Mucosa of descending colon (tissue), 3 donors: ENCODE measurements around the gene HDAC3. TPM values are rescaled to one million over a fixed set of nuclear protein-coding genes. Genes with fewer than 3 reads are reported as not detected.

Experiments used
- ATAC-seq: fragments of 200-7000 bp; cut with Tn5 transposase; one replicate; pipeline ENCODE4 v1.9.1; 2020; ENCODE audit warnings: mild to moderate bottlenecking, moderate library complexity
- DNase-seq, 3 donors: peaks; one replicate each; pipeline ENCODE4 v3.0.0-alpha.2; 2020
- H3K36me3 ChIP-seq: fragments of 200-600 bp; one replicate; pipeline ENCODE4 v1.8.0; 2021; ENCODE audit warnings: low read depth, mild to moderate bottlenecking
- H3K4me1 ChIP-seq: fragments of 200-600 bp; one replicate; pipeline ENCODE4 v1.8.0; 2021; ENCODE audit warnings: low read depth, mild to moderate bottlenecking
- H3K4me3 ChIP-seq: fragments of 200-600 bp; one replicate; pipeline ENCODE4 v1.8.0; 2021; ENCODE audit warnings: mild to moderate bottlenecking
- H3K9me3 ChIP-seq: fragments of 200-600 bp; one replicate; pipeline ENCODE4 v1.8.0; 2021; ENCODE audit warnings: mild to moderate bottlenecking
- intact Hi-C, 2 donors: fragments of 100-400 bp; cut with DNase I in 1 of 2; cut with micrococcal nuclease in 1 of 2; formaldehyde crosslinking; loops; one replicate each; pipeline versions ENCODE4 v1.11.0 to v1.11.1; 2022; cut with DNase I, micrococcal nuclease
- total RNA-seq, 3 donors: library from RNA; stranded (reverse); fragmentation: NEBNext Ultra II Directional in 2 of 3; extraction: Animal tissue kit (Norgen Biotek cat#: 25700) in 2 of 3; gene quantifications; one replicate each; pipeline versions ENCODE4 v1.2.1 to v1.2.4, GENCODE V29; 2021 to 2023
- TF ChIP-seq, protein P1 (sequence below): fragments of 200-600 bp; IDR thresholded peaks from one replicate; pipeline ENCODE4 v1.8.0; 2022; ENCODE audit warnings: antibody characterized with exemption, mild to moderate bottlenecking
- donor health status: DM: no; HTN: no; CAD: no; lungs with moderate emphysema.
- donor health status: DM: no; HTN: no; CAD: no.
- donor health status: DM: no; HTN: yes; CAD: no.

HDAC3 gene
- total RNA-seq, 3 donors from 2014 or later, result 45.1 to 47.0 (median 45.8) TPM

DNA sequence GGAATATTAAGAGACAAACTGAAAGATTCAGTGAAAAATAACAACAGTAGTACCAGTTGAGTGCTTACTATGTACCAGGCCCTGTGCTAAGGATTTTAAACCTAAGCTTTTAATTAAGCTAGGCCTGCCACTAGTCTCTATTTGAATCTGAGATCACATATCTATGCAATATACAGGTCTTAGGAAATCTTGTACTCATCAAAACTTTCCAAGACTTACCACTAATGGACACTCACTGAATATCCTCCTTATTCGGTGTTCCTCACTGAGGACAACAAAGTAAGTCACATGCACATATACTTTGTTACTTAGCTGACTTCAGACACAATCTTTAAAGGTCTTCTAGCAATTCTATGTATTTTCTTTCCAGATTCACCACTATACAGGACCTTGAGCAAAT is 50.4 kb downstream of the HDAC3 start:
- ATAC-seq (no peak), DNase-seq (no peak)
- no peaks in the 10 kb centered on the region for H3K4me1 ChIP-seq
- TF ChIP-seq, protein P1, sequence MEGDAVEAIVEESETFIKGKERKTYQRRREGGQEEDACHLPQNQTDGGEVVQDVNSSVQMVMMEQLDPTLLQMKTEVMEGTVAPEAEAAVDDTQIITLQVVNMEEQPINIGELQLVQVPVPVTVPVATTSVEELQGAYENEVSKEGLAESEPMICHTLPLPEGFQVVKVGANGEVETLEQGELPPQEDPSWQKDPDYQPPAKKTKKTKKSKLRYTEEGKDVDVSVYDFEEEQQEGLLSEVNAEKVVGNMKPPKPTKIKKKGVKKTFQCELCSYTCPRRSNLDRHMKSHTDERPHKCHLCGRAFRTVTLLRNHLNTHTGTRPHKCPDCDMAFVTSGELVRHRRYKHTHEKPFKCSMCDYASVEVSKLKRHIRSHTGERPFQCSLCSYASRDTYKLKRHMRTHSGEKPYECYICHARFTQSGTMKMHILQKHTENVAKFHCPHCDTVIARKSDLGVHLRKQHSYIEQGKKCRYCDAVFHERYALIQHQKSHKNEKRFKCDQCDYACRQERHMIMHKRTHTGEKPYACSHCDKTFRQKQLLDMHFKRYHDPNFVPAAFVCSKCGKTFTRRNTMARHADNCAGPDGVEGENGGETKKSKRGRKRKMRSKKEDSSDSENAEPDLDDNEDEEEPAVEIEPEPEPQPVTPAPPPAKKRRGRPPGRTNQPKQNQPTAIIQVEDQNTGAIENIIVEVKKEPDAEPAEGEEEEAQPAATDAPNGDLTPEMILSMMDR, result no peak
- intact Hi-C loops, result no loop called here
- no peaks in the 10 kb centered on the region for H3K9me3 ChIP-seq
- no peak overlapping the region for H3K4me3 ChIP-seq
- no peaks in the 10 kb centered on the region for H3K36me3 ChIP-seq

DNA sequence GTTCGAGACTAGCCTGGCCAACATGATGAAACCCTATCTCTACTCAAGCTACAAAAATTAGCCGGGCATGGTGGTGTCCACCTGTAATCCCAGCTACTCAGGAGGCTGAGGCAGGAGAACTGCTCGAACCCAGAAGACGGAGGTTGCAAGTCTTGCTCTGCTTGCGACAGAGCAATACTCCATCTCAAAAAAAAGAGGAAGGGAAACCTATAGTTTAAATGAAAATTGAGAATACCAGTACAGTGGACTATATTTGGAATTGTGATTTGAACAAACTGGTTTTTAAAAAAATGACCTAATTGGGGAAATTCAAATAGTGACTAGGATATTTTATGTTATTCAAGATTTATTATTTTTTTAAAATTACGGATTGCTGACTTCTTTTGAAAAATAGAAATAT is 51.1 kb downstream of the HDAC3 start:
- DNase-seq, result no peak
- no peaks in the 10 kb centered on the region for H3K4me1 ChIP-seq
- H3K9me3 ChIP-seq, result no peaks in the 10 kb centered on the region
- TF ChIP-seq, protein P1, result no peak
- H3K4me3 ChIP-seq, result no peak overlapping the region
- H3K36me3 ChIP-seq, result no peaks in the 10 kb centered on the region
- intact Hi-C loops, result no loop called here
- no peak for ATAC-seq

DNA sequence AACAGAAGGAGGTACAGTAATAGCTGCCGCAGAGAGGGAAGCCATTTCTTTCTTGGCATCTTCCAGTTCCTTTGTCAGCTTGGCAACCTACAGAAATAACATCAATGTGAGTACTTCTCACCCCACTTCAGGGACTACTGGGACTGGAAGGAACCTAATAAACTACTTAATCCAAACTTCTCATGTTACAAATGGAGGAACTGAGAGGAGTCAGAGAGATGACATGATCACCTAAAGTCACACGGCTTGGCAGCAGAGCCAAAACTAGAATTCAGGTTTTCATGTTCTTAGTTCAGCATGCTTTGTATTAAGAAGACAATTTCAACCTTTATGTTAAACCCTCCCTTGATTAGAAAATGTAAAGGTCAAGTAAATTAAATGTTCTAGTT is 62.5 kb downstream of the HDAC3 start:
- Histone ChIP-seq H3K4me3 (no peak overlapping the region), H3K36me3 (peaks cover 7% of the 10 kb centered on the region), H3K9me3 (no peaks in the 10 kb centered on the region), H3K4me1 (no peaks in the 10 kb centered on the region)
- ATAC-seq (no peak), DNase-seq (no peak)
- TF ChIP-seq, protein P1, result no peak
- intact Hi-C loops, result no loop called here

DNA sequence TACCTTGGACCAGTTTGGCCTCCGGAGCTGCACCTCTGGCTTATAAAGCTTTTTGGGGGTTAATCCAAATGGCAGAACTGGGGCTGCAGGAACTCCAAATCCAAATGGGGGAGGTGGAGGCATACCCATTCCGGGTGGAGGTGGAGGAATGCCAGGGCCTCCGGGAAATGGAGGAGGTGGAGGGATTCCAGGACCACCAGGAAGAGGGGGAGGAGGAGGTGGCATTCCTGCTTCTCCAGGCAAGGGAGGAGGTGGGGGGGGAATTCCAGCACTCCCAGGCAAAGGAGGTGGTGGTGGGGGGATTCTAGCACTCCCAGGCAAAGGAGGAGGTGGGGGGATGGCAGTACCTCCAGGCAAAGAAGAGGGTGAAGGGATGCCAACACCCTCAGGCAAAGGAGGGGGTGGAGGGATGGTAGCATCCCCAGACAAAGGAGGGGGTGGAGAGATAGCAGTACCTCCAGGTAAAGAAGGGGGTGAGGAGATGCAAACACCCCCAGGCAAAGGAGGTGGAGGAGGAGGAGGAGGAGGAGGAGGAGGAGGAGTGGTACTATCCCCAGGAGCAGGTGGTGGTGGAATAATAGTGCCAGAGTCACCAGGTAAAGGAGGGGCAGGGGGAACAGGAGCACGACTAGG is 63.0 kb downstream of the HDAC3 start:
- Histone ChIP-seq H3K36me3 (peaks cover 7% of the 10 kb centered on the region), H3K9me3 (no peaks in the 10 kb centered on the region), H3K4me3 (no peak overlapping the region), H3K4me1 (no peaks in the 10 kb centered on the region)
- intact Hi-C loops, result no loop called here
- ATAC-seq (no peak), DNase-seq (no peak)
- TF ChIP-seq, protein P1, result no peak

Other genes starting within 250 kb of the HDAC3 start
- gene PCDHGB4, start 249.2 kb downstream of the HDAC3 start, total RNA-seq, result 1 to 10 TPM in 2 of 3 donors, under 1 TPM in 1; 0.65 to 5.3 (median 1.2) TPM
- 1 to 10 TPM in 1 of 3 donors, under 1 TPM in 2; 0.78 to 3.8 (median 0.87) TPM for gene PCDHGA8, start 244.2 kb downstream of the HDAC3 start, total RNA-seq
- gene PCDHGB5, start 238.9 kb downstream of the HDAC3 start, total RNA-seq, result 1 to 10 TPM; 3.1 to 9.8 (median 5.6) TPM
- 1 to 10 TPM; 2.6 to 6.7 (median 3.2) TPM for gene PCDHGA9, start 234.1 kb downstream of the HDAC3 start, total RNA-seq
- 1 to 10 TPM; 2.3 to 8.5 (median 2.8) TPM for gene PCDHGB6, start 228.8 kb downstream of the HDAC3 start, total RNA-seq
- 1 to 10 TPM; 3.5 to 6.1 (median 4.7) TPM for gene PCDHGA10, start 223.9 kb downstream of the HDAC3 start, total RNA-seq
- 10 to 100 TPM in 1 of 3 donors, 1 to 10 TPM in 2; 4.2 to 17.9 (median 4.5) TPM for gene PCDHGB7, start 219.2 kb downstream of the HDAC3 start, total RNA-seq
- gene PCDHGA11, start 215.8 kb downstream of the HDAC3 start, total RNA-seq, result 1 to 10 TPM; 1.8 to 5.6 (median 2.6) TPM
- gene PCDHGA12, start 206.3 kb downstream of the HDAC3 start, total RNA-seq, result 1 to 10 TPM; 2.6 to 5.5 (median 3.0) TPM
- 10 to 100 TPM; 12.1 to 50.5 (median 24.5) TPM for gene PCDHGC3, start 160.9 kb downstream of the HDAC3 start, total RNA-seq
- gene PCDHGC4, start 151.8 kb downstream of the HDAC3 start, total RNA-seq, result 1 to 10 TPM in 2 of 3 donors, under 1 TPM in 1; 0.75 to 2.6 (median 1.6) TPM
- 1 to 10 TPM in 1 of 3 donors, under 1 TPM in 2; 0.61 to 2.6 (median 0.89) TPM for gene PCDHGC5, start 147.8 kb downstream of the HDAC3 start, total RNA-seq
- 10 to 100 TPM; 53.3 to 87.7 (median 82.7) TPM for gene DIAPH1, start 17.8 kb downstream of the HDAC3 start, total RNA-seq
- gene RELL2, start 148 bp upstream of the HDAC3 start, total RNA-seq, result 1 to 10 TPM; 2.3 to 3.9 (median 3.3) TPM
- gene FCHSD1, start 14.6 kb upstream of the HDAC3 start, total RNA-seq, result 10 to 100 TPM; 16.3 to 23.3 (median 17.6) TPM
- gene ARAP3, start 45.4 kb upstream of the HDAC3 start, total RNA-seq, result 10 to 100 TPM in 1 of 3 donors, 1 to 10 TPM in 2; 5.7 to 10.9 (median 8.0) TPM
- 100 to 1,000 TPM in 2 of 3 donors, 10 to 100 TPM in 1; 75.1 to 159 (median 127) TPM for gene PCDH1, start 241.6 kb upstream of the HDAC3 start, total RNA-seq